Thoracic aorta (tissue), 2 donors: ENCODE data around the gene ZNF468. TPM values are rescaled to one million over a fixed set of nuclear protein-coding genes. Genes with fewer than 3 reads are reported as not detected.
"Not testable (repeated sequence)": the region's sequence is repeated elsewhere in the genome, so short reads cannot be mapped to it uniquely, and the experiment has no call there.

ENCODE experiments used
- ATAC-seq: fragments of 150-250 bp; one replicate; pipeline ENCODE4 v1.8.0; 2017; ENCODE audit warnings: low read depth; ENCODE audit not compliant: insufficient number of reproducible peaks, low FRiP score
- DNase-seq: peaks from one replicate; pipeline ENCODE4 v3.0.0-alpha.2; 2020; ENCODE audit warnings: low spot score
- H3K27ac ChIP-seq, 2 donors: fragments of 200-600 bp; sonication (generic); 1 replicate in 1 of 2; 2 replicates in 1 of 2; pipeline ENCODE4 v1.5.1; 2016; ENCODE audit warnings: mild to moderate bottlenecking in 2 of 2, moderate library complexity in 2 of 2
- H3K27me3 ChIP-seq: fragments of 200-600 bp; sonication (generic); replicated peaks from 2 replicates; pipeline ENCODE4 v1.6.0; 2016; ENCODE audit warnings: mild to moderate bottlenecking; ENCODE audit not compliant: insufficient read depth
- H3K36me3 ChIP-seq: fragments of 200-600 bp; sonication (generic); one replicate; pipeline ENCODE4 v1.5.1; 2016
- H3K4me1 ChIP-seq, 2 donors: fragments of 200-600 bp; sonication (generic); 1 replicate in 1 of 2; 2 replicates in 1 of 2; pipeline versions ENCODE4 v1.5.1 to v1.6.0; 2016; ENCODE audit warnings: low read depth in 2 of 2, mild to moderate bottlenecking in 1 of 2; ENCODE audit not compliant: control insufficient read depth in 1 of 2
- H3K4me3 ChIP-seq: fragments of 200-600 bp; sonication (generic); 2 replicates; pipeline ENCODE4 v1.5.1; 2016; ENCODE audit warnings: mild to moderate bottlenecking
- H3K9me3 ChIP-seq: fragments of 200-600 bp; sonication (generic); 2 replicates; pipeline ENCODE4 v1.5.1; 2016
- total RNA-seq, 2 donors: library from RNA; depleted of rRNA; stranded (reverse); fragments of >200 nt; gene quantifications; one replicate each; pipeline versions ENCODE4 v1.1.0 to v1.2.3, GENCODE V29; 2016
- TF ChIP-seq, protein P1 (sequence below): fragments of 200-600 bp; sonication (generic); IDR thresholded peaks from one replicate; pipeline ENCODE4 v1.5.1; 2019; ENCODE audit warnings: antibody characterized with exemption

ZNF468 gene
- total RNA-seq, 2 donors from 2014 or later: 7.3 to 18.2 TPM

DNA sequence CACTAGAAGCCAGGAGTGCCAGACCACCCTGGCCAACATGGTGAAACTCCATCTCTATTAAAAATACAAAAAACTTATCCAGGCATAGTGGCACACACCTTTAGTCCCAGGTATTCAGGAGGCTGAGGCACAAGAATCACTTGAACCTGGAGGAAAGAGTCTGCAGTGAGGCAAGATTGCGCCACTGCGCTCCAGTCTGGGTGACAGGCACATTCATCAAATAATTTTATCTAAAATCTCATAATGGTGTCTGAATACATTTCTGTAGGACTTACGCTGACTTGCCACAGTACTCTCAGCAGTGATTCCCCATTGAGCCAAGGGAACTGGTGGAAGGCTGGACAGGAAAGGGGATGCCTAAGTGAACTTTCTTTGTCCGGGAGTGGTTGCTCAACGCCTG, 31.7 kb downstream of the ZNF468 start:
- no peak for ATAC-seq
- Histone ChIP-seq H3K27me3 (no peaks in the 10 kb centered on the region), H3K4me3 (no peak overlapping the region), H3K27ac (no peak overlapping the region), H3K36me3 (no peaks in the 10 kb centered on the region), H3K4me1 (no peaks in the 10 kb centered on the region), H3K9me3 (no peaks in the 10 kb centered on the region)
- no peak for DNase-seq
- TF ChIP-seq, protein P1, sequence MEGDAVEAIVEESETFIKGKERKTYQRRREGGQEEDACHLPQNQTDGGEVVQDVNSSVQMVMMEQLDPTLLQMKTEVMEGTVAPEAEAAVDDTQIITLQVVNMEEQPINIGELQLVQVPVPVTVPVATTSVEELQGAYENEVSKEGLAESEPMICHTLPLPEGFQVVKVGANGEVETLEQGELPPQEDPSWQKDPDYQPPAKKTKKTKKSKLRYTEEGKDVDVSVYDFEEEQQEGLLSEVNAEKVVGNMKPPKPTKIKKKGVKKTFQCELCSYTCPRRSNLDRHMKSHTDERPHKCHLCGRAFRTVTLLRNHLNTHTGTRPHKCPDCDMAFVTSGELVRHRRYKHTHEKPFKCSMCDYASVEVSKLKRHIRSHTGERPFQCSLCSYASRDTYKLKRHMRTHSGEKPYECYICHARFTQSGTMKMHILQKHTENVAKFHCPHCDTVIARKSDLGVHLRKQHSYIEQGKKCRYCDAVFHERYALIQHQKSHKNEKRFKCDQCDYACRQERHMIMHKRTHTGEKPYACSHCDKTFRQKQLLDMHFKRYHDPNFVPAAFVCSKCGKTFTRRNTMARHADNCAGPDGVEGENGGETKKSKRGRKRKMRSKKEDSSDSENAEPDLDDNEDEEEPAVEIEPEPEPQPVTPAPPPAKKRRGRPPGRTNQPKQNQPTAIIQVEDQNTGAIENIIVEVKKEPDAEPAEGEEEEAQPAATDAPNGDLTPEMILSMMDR: no peak

DNA sequence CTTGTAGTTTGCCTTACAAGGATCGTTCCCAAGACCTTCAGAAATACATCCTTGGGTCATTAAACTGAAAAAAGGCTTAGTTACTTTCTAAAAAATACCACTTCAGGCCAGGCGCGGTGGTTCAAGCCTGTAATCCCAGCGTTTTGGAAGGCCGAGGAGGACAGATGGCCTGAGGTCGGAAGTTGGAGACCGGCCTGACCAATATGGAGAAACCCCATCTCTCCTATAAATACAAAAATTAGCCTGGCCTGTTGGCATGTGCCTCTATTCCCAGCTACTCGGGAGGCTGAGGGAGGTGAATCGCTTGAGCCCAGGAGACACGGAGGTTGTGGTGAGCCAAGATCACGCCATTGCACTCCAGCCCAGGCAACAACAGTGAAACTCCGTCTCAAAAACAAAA, 33.7 kb downstream of the ZNF468 start:
- H3K36me3 ChIP-seq: no peaks in the 10 kb centered on the region
- no peaks in the 10 kb centered on the region for H3K27me3 ChIP-seq
- H3K4me3 ChIP-seq: no peak overlapping the region
- H3K9me3 ChIP-seq: no peaks in the 10 kb centered on the region
- peaks cover 0 to 3% of the 10 kb centered on the region in 2 donors for H3K4me1 ChIP-seq
- ATAC-seq: no peak
- no peak for DNase-seq
- no peak overlapping the region for H3K27ac ChIP-seq
- TF ChIP-seq, protein P1: no peak

GRCh38 chr19:52821204-52821960, 36.0 kb downstream of the ZNF468 start, which contains the start of gene ZNF28:
ZNF28 (minus strand) TSS chr19:52821633; CDS start chr19:52817958, 3,675 bp downstream.
- H3K36me3 ChIP-seq, H3K9me3 ChIP-seq, DNase-seq, H3K27me3 ChIP-seq, H3K4me1 ChIP-seq: not testable (repeated sequence)
- ATAC-seq: peak; percentile 72
- H3K4me3 ChIP-seq: peak within 1 kb of the TSS; percentile 86
- H3K27ac ChIP-seq: peak within 1 kb of the TSS; percentile 60 to 61

DNA sequence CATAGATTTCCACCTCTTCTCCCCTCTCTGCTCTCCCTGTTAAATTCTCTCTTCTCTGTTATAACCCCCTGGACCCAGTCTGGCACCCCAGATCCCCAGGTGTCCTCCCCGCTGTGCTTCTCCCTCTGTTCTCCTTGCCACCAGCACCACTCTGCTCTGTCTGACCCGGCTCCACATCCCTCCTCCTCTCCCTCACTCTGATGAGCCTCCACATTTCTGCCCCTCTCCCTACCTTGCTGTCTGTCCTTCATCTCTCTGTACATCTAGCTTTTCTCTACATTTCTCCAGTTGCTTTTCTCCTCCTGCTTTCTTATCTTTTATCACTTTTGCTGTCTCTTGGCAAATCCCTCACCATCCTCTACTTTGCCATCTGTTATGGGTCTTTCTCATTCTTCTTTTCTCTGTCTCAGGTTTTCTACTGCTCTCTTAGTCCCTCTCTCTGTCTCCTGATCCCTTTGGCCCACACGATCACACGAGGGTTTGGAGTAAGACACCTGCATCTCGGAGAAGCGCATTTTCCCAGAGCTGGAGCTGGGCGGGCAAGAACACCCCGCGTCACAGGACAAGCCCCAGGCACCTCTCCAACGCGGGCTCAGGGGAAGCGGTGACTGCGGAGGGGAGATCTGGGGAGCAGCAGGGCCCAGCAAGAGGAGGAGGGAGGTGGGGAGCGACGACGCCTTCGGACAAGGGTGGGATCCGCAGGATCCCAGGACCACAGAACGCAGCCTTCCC, 36.8 kb downstream of the ZNF468 start:
- not testable (repeated sequence) for H3K36me3 ChIP-seq, ATAC-seq, DNase-seq, H3K4me1 ChIP-seq, H3K27me3 ChIP-seq, H3K9me3 ChIP-seq
- peak overlapping the region; percentile 60 to 61 for H3K27ac ChIP-seq
- H3K4me3 ChIP-seq: peak overlapping the region; percentile 86

GRCh38 chr19:52809801-52810200, 47.6 kb downstream of the ZNF468 start:
- Histone ChIP-seq H3K9me3 (peaks cover 18% of the 10 kb centered on the region), H3K4me1 (no peaks in the 10 kb centered on the region), H3K36me3 (peaks cover 22% of the 10 kb centered on the region), H3K4me3 (no peak overlapping the region), H3K27ac (no peak overlapping the region), H3K27me3 (no peaks in the 10 kb centered on the region)
- DNase-seq: no peak
- TF ChIP-seq, protein P1: no peak
- no peak for ATAC-seq

GRCh38 chr19:52799950-52800640, 57.3 kb downstream of the ZNF468 start:
- not testable (repeated sequence) for H3K4me1 ChIP-seq, H3K4me3 ChIP-seq, H3K27ac ChIP-seq, ATAC-seq, DNase-seq, H3K27me3 ChIP-seq
- Histone ChIP-seq H3K9me3 (peaks cover 94% of the 10 kb centered on the region), H3K36me3 (peaks cover 58% of the 10 kb centered on the region)
